Gastrocnemius medialis (tissue), 4 donors: ENCODE data around the gene APBB3.

Experiments
- POLR2A ChIP-seq, 2 donors: fragments of 450-650 bp; IDR thresholded peaks; one replicate each; pipeline ENCODE4 v1.6.1; 2017; ENCODE audit warnings: antibody characterized with exemption in 2 of 2, mild to moderate bottlenecking in 2 of 2, moderate library complexity in 2 of 2
- TF ChIP-seq, protein P1 (sequence below), 5 experiments: fragments of 450-650 bp in 3 of 5; fragments of 200-600 bp in 2 of 5; sonication (generic) in 2 of 5; IDR thresholded peaks in 4 of 5; conservative IDR thresholded peaks in 1 of 5; 1 replicate in 4 of 5; 2 replicates in 1 of 5; pipeline ENCODE4 v1.5.1; 2016 to 2019; ENCODE audit warnings: antibody characterized with exemption in 5 of 5, mild to moderate bottlenecking in 3 of 5, moderate library complexity in 3 of 5

DNA sequence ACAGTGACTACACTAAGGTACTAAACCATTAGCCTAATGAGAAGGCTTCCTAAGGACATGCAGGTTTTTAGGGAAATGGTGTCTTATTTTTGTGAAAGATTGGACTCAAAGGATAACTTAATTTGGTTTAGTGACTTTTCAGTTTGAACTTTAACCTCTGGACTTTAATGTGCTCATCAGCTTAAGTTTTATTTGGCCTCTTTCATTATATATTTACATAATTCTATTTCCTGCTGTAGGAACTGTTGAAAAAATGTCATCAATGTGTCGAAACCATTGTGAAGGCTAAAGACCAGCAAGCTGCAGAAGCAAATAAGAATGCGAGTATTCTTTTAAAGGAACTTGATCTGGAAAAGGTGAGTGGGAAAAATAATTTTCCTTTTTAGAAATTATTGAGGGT, 51.3 kb downstream of the APBB3 start:
- TF ChIP-seq, protein P1, sequence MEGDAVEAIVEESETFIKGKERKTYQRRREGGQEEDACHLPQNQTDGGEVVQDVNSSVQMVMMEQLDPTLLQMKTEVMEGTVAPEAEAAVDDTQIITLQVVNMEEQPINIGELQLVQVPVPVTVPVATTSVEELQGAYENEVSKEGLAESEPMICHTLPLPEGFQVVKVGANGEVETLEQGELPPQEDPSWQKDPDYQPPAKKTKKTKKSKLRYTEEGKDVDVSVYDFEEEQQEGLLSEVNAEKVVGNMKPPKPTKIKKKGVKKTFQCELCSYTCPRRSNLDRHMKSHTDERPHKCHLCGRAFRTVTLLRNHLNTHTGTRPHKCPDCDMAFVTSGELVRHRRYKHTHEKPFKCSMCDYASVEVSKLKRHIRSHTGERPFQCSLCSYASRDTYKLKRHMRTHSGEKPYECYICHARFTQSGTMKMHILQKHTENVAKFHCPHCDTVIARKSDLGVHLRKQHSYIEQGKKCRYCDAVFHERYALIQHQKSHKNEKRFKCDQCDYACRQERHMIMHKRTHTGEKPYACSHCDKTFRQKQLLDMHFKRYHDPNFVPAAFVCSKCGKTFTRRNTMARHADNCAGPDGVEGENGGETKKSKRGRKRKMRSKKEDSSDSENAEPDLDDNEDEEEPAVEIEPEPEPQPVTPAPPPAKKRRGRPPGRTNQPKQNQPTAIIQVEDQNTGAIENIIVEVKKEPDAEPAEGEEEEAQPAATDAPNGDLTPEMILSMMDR (IDR thresholded peaks at IDR 0.05 in 4 of 5, conservative IDR thresholded peaks at IDR 0.05 in 1 of 5), result no peak
- TF ChIP-seq POLR2A (IDR thresholded peaks at IDR 0.05), result no peak
